Measurements from ENCODE around the gene RFWD3.

Gene RFWD3

GRCh38 chr16:74596586-74596985 lies 70.1 kb downstream of the RFWD3 start:
- no peak for DNase-seq
- Histone ChIP-seq H3K9me3 (ENCODE audit: insufficient read depth, low read length, severe bottlenecking) (no peaks in the 10 kb centered on the region), H3K27me3 (ENCODE audit: insufficient read depth, low read length, poor library complexity) (no peaks in the 10 kb centered on the region), H3K27ac (ENCODE audit: low read length) (no peak overlapping the region), H3K4me2 (ENCODE audit: insufficient read depth, low read length) (no peak overlapping the region), H3K79me2 (ENCODE audit: insufficient read depth, low read length) (peaks cover 51% of the 10 kb centered on the region), H3K36me3 (ENCODE audit: insufficient read depth, low read length) (no peaks in the 10 kb centered on the region), H3K4me1 (ENCODE audit: insufficient read depth, low read length) (peaks cover 17% of the 10 kb centered on the region), H2AFZ (ENCODE audit: low read depth, low read length) (no peak overlapping the region), H3K4me3 (ENCODE audit: low read depth in 1 of 2, low read length in 2 of 2) (no peak overlapping the region), H3K9ac (ENCODE audit: low read depth, low read length) (no peak overlapping the region), H4K20me1 (ENCODE audit: insufficient read depth, low read length) (peaks cover 12% of the 10 kb centered on the region)
- TF ChIP-seq CTCF (IDR thresholded peaks at IDR 0.05; ENCODE audit: borderline replicate concordance, extremely low read depth, low read length, poor library complexity, severe bottlenecking) (no peak), EZH2 (IDR thresholded peaks at IDR 0.05; ENCODE audit: borderline replicate concordance, low read depth, low read length, severe bottlenecking) (no peak)
- no peak for ATAC-seq (ENCODE audit: insufficient read depth, low read depth)

GRCh38 chr16:74592847-74593246 lies 73.8 kb downstream of the RFWD3 start:
- Histone ChIP-seq H3K27me3 (ENCODE audit: insufficient read depth, low read length, poor library complexity) (no peaks in the 10 kb centered on the region), H3K36me3 (ENCODE audit: insufficient read depth, low read length) (no peaks in the 10 kb centered on the region), H3K4me1 (ENCODE audit: insufficient read depth, low read length) (no peaks in the 10 kb centered on the region), H3K4me2 (ENCODE audit: insufficient read depth, low read length) (no peak overlapping the region), H3K9ac (ENCODE audit: low read depth, low read length) (no peak overlapping the region), H3K79me2 (ENCODE audit: insufficient read depth, low read length) (peaks cover 32% of the 10 kb centered on the region), H3K27ac (ENCODE audit: low read length) (no peak overlapping the region), H4K20me1 (ENCODE audit: insufficient read depth, low read length) (peaks cover 3% of the 10 kb centered on the region; the same call in 1 of the 2 replicates), H3K9me3 (ENCODE audit: insufficient read depth, low read length, severe bottlenecking) (no peaks in the 10 kb centered on the region), H3K4me3 (ENCODE audit: low read depth in 1 of 2, low read length in 2 of 2) (no peak overlapping the region), H2AFZ (ENCODE audit: low read depth, low read length) (no peak overlapping the region)
- TF ChIP-seq EZH2 (IDR thresholded peaks at IDR 0.05; ENCODE audit: borderline replicate concordance, low read depth, low read length, severe bottlenecking) (no peak), CTCF (IDR thresholded peaks at IDR 0.05; ENCODE audit: borderline replicate concordance, extremely low read depth, low read length, poor library complexity, severe bottlenecking) (no peak)
- no peak for DNase-seq
- no peak for ATAC-seq (ENCODE audit: insufficient read depth, low read depth)

- Histone ChIP-seq H3K27me3 (ENCODE audit: insufficient read depth, low read length, poor library complexity) (no peaks in the 10 kb centered on the region), H4K20me1 (ENCODE audit: insufficient read depth, low read length) (peaks cover 3% of the 10 kb centered on the region; the same call in 1 of the 2 replicates), H2AFZ (ENCODE audit: low read depth, low read length) (no peak overlapping the region), H3K79me2 (ENCODE audit: insufficient read depth, low read length) (peaks cover 30% of the 10 kb centered on the region), H3K4me1 (ENCODE audit: insufficient read depth, low read length) (no peaks in the 10 kb centered on the region), H3K4me3 (ENCODE audit: low read depth in 1 of 2, low read length in 2 of 2) (no peak overlapping the region), H3K9ac (ENCODE audit: low read depth, low read length) (no peak overlapping the region), H3K4me2 (ENCODE audit: insufficient read depth, low read length) (no peak overlapping the region), H3K36me3 (ENCODE audit: insufficient read depth, low read length) (no peaks in the 10 kb centered on the region), H3K9me3 (ENCODE audit: insufficient read depth, low read length, severe bottlenecking) (no peaks in the 10 kb centered on the region), H3K27ac (ENCODE audit: low read length) (no peak overlapping the region)
- no peak for TF ChIP-seq EZH2 (IDR thresholded peaks at IDR 0.05; ENCODE audit: borderline replicate concordance, low read depth, low read length, severe bottlenecking)
- TF ChIP-seq CTCF (IDR thresholded peaks at IDR 0.05; ENCODE audit: borderline replicate concordance, extremely low read depth, low read length, poor library complexity, severe bottlenecking): no peak
- DNase-seq (no peak), ATAC-seq (ENCODE audit: insufficient read depth, low read depth) (no peak)
Observed at GRCh38 chr16:74591876-74592650, 74.6 kb downstream of the RFWD3 start.
